GM12878 (cell line): ENCODE results near the gene RGS12.

Experiments
- BHLHE40 ChIP-seq, 2 experiments: fragments of 450-650 bp in 1 of 2; IDR thresholded peaks; 2 replicates each; pipeline ENCODE4 v1.6.1; 2011 to 2017; ENCODE audit warnings: low read depth in 2 of 2, borderline replicate concordance in 1 of 2, improper control_type of control experiment in 1 of 2, low read length in 1 of 2, mild to moderate bottlenecking in 1 of 2
- CTCF ChIP-seq, 3 experiments: IDR thresholded peaks in 2 of 3; conservative IDR thresholded peaks in 1 of 3; 2 replicates each; pipeline ENCODE4 v1.5.1; 2011; ENCODE audit warnings: low read depth in 3 of 3, low read length in 3 of 3, mild to moderate bottlenecking in 3 of 3, control low read depth in 2 of 3, moderate library complexity in 2 of 3, inconsistent platforms in 1 of 3, mixed read lengths in 1 of 3; ENCODE audit not compliant: control insufficient read depth in 2 of 3, insufficient read depth in 1 of 3; ENCODE audit errors: extremely low read depth in 1 of 3
- NRF1 ChIP-seq: conservative IDR thresholded peaks from 2 replicates; pipeline ENCODE4 v1.6.1; 2011; ENCODE audit warnings: mild to moderate bottlenecking, low read depth, low read length, improper control_type of control experiment
- RAD21 ChIP-seq: IDR thresholded peaks from 2 replicates; pipeline ENCODE4 v1.6.1; 2011; ENCODE audit warnings: mild to moderate bottlenecking, low read depth, low read length, moderate library complexity; ENCODE audit not compliant: insufficient read depth
- ZNF622 ChIP-seq: fragments of 450-650 bp; IDR thresholded peaks from 2 replicates; pipeline ENCODE4 v1.6.1; 2017; ENCODE audit warnings: mild to moderate bottlenecking, inconsistent platforms

GRCh38 chr4:3267576-3268394, 25.0 kb upstream of the RGS12 start:
- no peak for TF ChIP-seq CTCF (IDR thresholded peaks at IDR 0.05 in 2 of 3, conservative IDR thresholded peaks at IDR 0.05 in 1 of 3; ENCODE audit: control insufficient read depth in 2 of 3, extremely low read depth in 1 of 3, insufficient read depth in 1 of 3, low read depth in 3 of 3, low read length in 3 of 3)
- no peak for TF ChIP-seq RAD21
- no peak for TF ChIP-seq BHLHE40 (IDR thresholded peaks at IDR 0.05; ENCODE audit: borderline replicate concordance in 1 of 2, low read depth in 2 of 2, low read length in 1 of 2)
- TF ChIP-seq ZNF622, result no peak
- no peak for TF ChIP-seq NRF1
